ENCODE measurements around the gene PRPF38B.

- no peak for TF ChIP-seq POLR2AphosphoS5 (IDR thresholded peaks at IDR 0.05)
- TF ChIP-seq CTCF (IDR thresholded peaks at IDR 0.05): no peak
Observed at GRCh38 chr1:108646265-108646647, 45.9 kb upstream of the PRPF38B start.

Data from stomach (tissue), 4 donors.